Breast epithelium (tissue), 3 donors: ENCODE data around the gene C1QB.

ENCODE experiments used
- POLR2A ChIP-seq: fragments of 450-650 bp; IDR thresholded peaks from one replicate; pipeline ENCODE4 v1.6.1; 2016; ENCODE audit warnings: antibody characterized with exemption, mild to moderate bottlenecking, moderate library complexity
- TF ChIP-seq, protein P1 (sequence below), 3 donors: fragments of 450-650 bp; IDR thresholded peaks; one replicate each; pipeline ENCODE4 v1.5.1; 2016 to 2017; ENCODE audit warnings: antibody characterized with exemption in 3 of 3, mild to moderate bottlenecking in 3 of 3, moderate library complexity in 3 of 3

DNA sequence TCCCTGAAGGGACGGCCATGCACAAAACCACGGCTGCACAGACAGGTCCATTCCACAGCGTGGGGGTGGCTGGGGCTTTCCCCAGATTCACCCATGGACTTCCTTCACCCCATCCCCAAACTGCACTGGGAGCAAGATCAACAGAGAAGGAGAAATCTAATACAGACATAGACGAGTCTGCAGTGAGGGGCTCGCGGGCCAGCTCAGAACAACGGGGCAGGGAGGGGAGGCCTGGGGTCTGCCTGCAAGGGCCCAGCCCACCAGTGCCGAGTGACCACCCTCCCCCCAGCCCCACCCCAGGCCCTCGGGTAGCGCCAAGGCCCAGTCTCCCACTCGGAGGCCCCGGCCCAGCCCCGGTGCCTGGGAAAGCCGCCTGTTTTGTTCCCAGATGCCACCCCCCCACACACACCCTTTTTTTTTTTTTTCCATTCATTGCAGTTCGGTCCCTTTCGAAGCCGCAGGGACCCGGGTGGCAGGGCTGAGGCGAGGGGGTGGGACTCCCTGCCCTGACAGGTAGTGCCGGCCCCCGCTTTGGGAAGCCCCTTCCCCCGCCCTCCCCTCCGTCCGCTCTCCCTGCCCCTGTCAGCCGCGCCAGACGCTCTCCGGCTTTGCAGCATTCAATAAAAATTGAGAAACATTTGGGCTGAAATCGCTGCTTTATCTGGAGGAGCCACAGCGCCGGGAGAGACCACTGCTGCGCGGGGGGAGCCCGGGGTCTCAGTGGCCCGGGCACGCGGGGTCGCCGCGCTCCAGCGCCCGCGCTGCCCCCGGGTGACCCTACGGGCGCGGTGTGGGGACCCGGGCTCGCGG is 57.1 kb downstream of the C1QB start:
- TF ChIP-seq, protein P1, sequence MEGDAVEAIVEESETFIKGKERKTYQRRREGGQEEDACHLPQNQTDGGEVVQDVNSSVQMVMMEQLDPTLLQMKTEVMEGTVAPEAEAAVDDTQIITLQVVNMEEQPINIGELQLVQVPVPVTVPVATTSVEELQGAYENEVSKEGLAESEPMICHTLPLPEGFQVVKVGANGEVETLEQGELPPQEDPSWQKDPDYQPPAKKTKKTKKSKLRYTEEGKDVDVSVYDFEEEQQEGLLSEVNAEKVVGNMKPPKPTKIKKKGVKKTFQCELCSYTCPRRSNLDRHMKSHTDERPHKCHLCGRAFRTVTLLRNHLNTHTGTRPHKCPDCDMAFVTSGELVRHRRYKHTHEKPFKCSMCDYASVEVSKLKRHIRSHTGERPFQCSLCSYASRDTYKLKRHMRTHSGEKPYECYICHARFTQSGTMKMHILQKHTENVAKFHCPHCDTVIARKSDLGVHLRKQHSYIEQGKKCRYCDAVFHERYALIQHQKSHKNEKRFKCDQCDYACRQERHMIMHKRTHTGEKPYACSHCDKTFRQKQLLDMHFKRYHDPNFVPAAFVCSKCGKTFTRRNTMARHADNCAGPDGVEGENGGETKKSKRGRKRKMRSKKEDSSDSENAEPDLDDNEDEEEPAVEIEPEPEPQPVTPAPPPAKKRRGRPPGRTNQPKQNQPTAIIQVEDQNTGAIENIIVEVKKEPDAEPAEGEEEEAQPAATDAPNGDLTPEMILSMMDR (IDR thresholded peaks at IDR 0.05): no peak
- no peak for TF ChIP-seq POLR2A
